Tibial artery (tissue), 4 donors: ENCODE measurements around the gene SLC16A3.

Experiments
- DNase-seq, 2 donors: peaks; one replicate each; pipeline ENCODE4 v3.0.0-alpha.2; 2019
- H3K27ac ChIP-seq, 2 donors: fragments of 200-600 bp; sonication (generic) in 1 of 2; 1 replicate in 1 of 2; 2 replicates in 1 of 2; pipeline ENCODE4 v1.5.1; 2018 to 2019; ENCODE audit warnings: mild to moderate bottlenecking in 1 of 2
- H3K27me3 ChIP-seq, 2 donors: fragments of 200-600 bp; sonication (generic) in 1 of 2; one replicate each; pipeline versions ENCODE4 v1.5.1 to v1.6.0; 2016 to 2019
- H3K36me3 ChIP-seq, 3 donors: fragments of 200-600 bp; sonication (generic) in 2 of 3; one replicate each; pipeline ENCODE4 v1.5.1; 2016 to 2019; ENCODE audit warnings: mild to moderate bottlenecking in 2 of 3
- H3K4me1 ChIP-seq, 4 donors: fragments of 200-600 bp; sonication (generic) in 2 of 4; 1 replicate in 3 of 4; 2 replicates in 1 of 4; pipeline ENCODE4 v1.5.1; 2016 to 2019
- H3K4me3 ChIP-seq, 2 donors: fragments of 200-600 bp; sonication (generic) in 1 of 2; 1 replicate in 1 of 2; 2 replicates in 1 of 2; pipeline ENCODE4 v1.5.1; 2018 to 2019; ENCODE audit warnings: mild to moderate bottlenecking in 2 of 2
- H3K9me3 ChIP-seq, 3 donors: fragments of 200-600 bp; sonication (generic) in 1 of 3; one replicate each; pipeline ENCODE4 v1.5.1; 2016 to 2019
- CTCF ChIP-seq, 2 experiments: fragments of 200-600 bp in 1 of 2; fragments of 450-650 bp in 1 of 2; IDR thresholded peaks; one replicate each; pipeline ENCODE4 v1.5.1; 2017 to 2019; ENCODE audit warnings: antibody characterized with exemption in 2 of 2, mild to moderate bottlenecking in 1 of 2, moderate library complexity in 1 of 2
- intact Hi-C: fragments of 100-400 bp; cut with DNase I; formaldehyde crosslinking; loops from one replicate; pipeline ENCODE4 v1.15.0; 2023; ENCODE audit warnings: low total_unique reads

The SLC16A3 gene

GRCh38 chr17:82281076-82281475 lies 52.2 kb downstream of the SLC16A3 start:
- DNase-seq, result no peak
- no peak overlapping the region for H3K4me3 ChIP-seq
- H3K9me3 ChIP-seq, result no peaks in the 10 kb centered on the region
- H3K27ac ChIP-seq, result no peak overlapping the region
- H3K27me3 ChIP-seq, result peaks cover 0 to 18% of the 10 kb centered on the region in 2 donors
- peaks cover 0 to 12% (median 0%) of the 10 kb centered on the region in 3 donors for H3K36me3 ChIP-seq
- intact Hi-C loops, result no loop called here
- no peak for TF ChIP-seq CTCF (IDR thresholded peaks at IDR 0.05)
- H3K4me1 ChIP-seq, result peaks cover 0 to 13% (median 0%) of the 10 kb centered on the region in 4 donors

GRCh38 chr17:82281502-82282238 lies 52.8 kb downstream of the SLC16A3 start:
- DNase-seq, result no peak

GRCh38 chr17:82282239-82283207 lies 53.7 kb downstream of the SLC16A3 start:
- Histone ChIP-seq H3K27me3 (peaks cover 0 to 18% of the 10 kb centered on the region in 2 donors), H3K36me3 (peaks cover 0 to 7% (median 0%) of the 10 kb centered on the region in 3 donors), H3K9me3 (no peaks in the 10 kb centered on the region), H3K4me1 (peaks cover 0 to 13% (median 0%) of the 10 kb centered on the region in 4 donors), H3K4me3 (no peak overlapping the region), H3K27ac (no peak overlapping the region)
- no peak for TF ChIP-seq CTCF (IDR thresholded peaks at IDR 0.05)
- intact Hi-C loops, result no loop called here
- DNase-seq, result no peak

More at GRCh38 chr17:82281502-82282238, 52.8 kb downstream of the SLC16A3 start:
- no peak for TF ChIP-seq CTCF (IDR thresholded peaks at IDR 0.05)
- H3K4me1 ChIP-seq, result peaks cover 0 to 13% (median 0%) of the 10 kb centered on the region in 4 donors
- no peak overlapping the region for H3K27ac ChIP-seq
- no peaks in the 10 kb centered on the region for H3K9me3 ChIP-seq
- no peak overlapping the region for H3K4me3 ChIP-seq
- peaks cover 0 to 12% (median 0%) of the 10 kb centered on the region in 3 donors for H3K36me3 ChIP-seq
- intact Hi-C loops, result no loop called here
- peaks cover 0 to 18% of the 10 kb centered on the region in 2 donors for H3K27me3 ChIP-seq

GRCh38 chr17:82283208-82283749 lies 54.4 kb downstream of the SLC16A3 start:
- Histone ChIP-seq H3K4me3 (no peak overlapping the region), H3K4me1 (peaks cover 0 to 13% (median 0%) of the 10 kb centered on the region in 4 donors), H3K27ac (no peak overlapping the region), H3K36me3 (no peaks in the 10 kb centered on the region), H3K9me3 (no peaks in the 10 kb centered on the region), H3K27me3 (peaks cover 0 to 18% of the 10 kb centered on the region in 2 donors)
- no peak for DNase-seq
- no peak for TF ChIP-seq CTCF (IDR thresholded peaks at IDR 0.05)
- intact Hi-C loops, result no loop called here

GRCh38 chr17:82285141-82285540 lies 56.3 kb downstream of the SLC16A3 start:
- no peak for TF ChIP-seq CTCF (IDR thresholded peaks at IDR 0.05)
- H3K27ac ChIP-seq, result no peak overlapping the region
- H3K9me3 ChIP-seq, result no peaks in the 10 kb centered on the region
- H3K4me3 ChIP-seq, result no peak overlapping the region
- H3K36me3 ChIP-seq, result no peaks in the 10 kb centered on the region
- H3K4me1 ChIP-seq, result peaks cover 0 to 13% (median 0%) of the 10 kb centered on the region in 4 donors
- intact Hi-C loops, result no loop called here
- peaks cover 0 to 18% of the 10 kb centered on the region in 2 donors for H3K27me3 ChIP-seq
- no peak for DNase-seq
